Panc1 (cell line): ENCODE measurements around the gene DNAAF5.

ENCODE experiments used
- CTCF ChIP-seq: fragments of 450-650 bp; IDR thresholded peaks from 2 replicates; pipeline ENCODE4 v1.5.1; 2017; ENCODE audit warnings: mild to moderate bottlenecking
- POLR2AphosphoS5 ChIP-seq: IDR thresholded peaks from 2 replicates; pipeline ENCODE4 v1.6.1; 2012; ENCODE audit warnings: mild to moderate bottlenecking, low read depth, low read length, moderate library complexity
- REST ChIP-seq, 2 experiments: IDR thresholded peaks; 2 replicates each; pipeline ENCODE4 v1.6.1; 2011 to 2012; ENCODE audit warnings: low read depth in 2 of 2, control low read depth in 1 of 2, low read length in 1 of 2, mild to moderate bottlenecking in 1 of 2, moderate library complexity in 1 of 2; ENCODE audit not compliant: insufficient read depth in 1 of 2
- SIN3A ChIP-seq: IDR thresholded peaks from 2 replicates; pipeline ENCODE4 v1.6.1; 2012; ENCODE audit warnings: low read depth, mild to moderate bottlenecking, low read length, moderate library complexity, borderline replicate concordance; ENCODE audit not compliant: insufficient read depth
- TCF7L2 ChIP-seq: IDR thresholded peaks from 2 replicates; pipeline ENCODE4 v1.6.1; 2011; ENCODE audit warnings: mild to moderate bottlenecking, low read depth, low read length, inconsistent platforms

GRCh38 chr7:746155-747061 lies 19.9 kb downstream of the DNAAF5 start:
- no peak for TF ChIP-seq CTCF
- TF ChIP-seq SIN3A: no peak
- TF ChIP-seq POLR2AphosphoS5: no peak
- TF ChIP-seq TCF7L2: no peak
- TF ChIP-seq REST (IDR thresholded peaks at IDR 0.05; ENCODE audit: insufficient read depth in 1 of 2, low read depth in 2 of 2, low read length in 1 of 2): no peak
